Measurements from ENCODE around the gene CEP57. TPM values are rescaled to one million over a fixed set of nuclear protein-coding genes. Genes with fewer than 3 reads are reported as not detected.
"Not testable (repeated sequence)": the region's sequence is repeated elsewhere in the genome, so short reads cannot be mapped to it uniquely, and the experiment has no call there.

CEP57 gene
- total RNA-seq, 6 experiments from 2014 or later = 25.5 to 46.2 (median 36.1) TPM

DNA sequence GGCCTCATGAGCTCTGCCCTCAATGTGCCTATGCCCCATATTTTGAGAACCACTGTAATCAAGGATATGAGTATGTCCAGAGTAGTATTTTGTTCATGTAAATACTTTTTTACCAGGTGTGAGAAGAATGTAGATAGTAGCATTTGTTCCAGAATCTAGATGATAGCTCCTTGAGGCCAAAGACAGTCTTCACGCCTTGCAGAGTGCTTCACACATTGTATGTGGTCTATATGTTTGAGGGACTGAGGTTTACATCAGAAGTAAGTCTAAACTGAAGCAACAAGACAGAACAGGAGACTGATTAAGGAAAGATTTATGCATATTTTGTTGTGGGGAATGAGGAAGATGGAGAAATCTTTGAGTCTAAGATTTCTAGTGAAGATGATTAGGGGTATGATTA is 12.5 kb downstream of the CEP57 start:
- WGBS (ENCODE audit: insufficient coverage, low coverage, low lambda C conversion rate, missing lambda C conversion rate) = 100% methylated on average over 1 of the region's 1 CpG
- intact Hi-C loops (cut with DNase I) = no loop called here
- Histone ChIP-seq H3K4me1 (peaks cover 0 to 2% (median 0%) of the 10 kb centered on the region in 4 donors), H3K36me3 (peaks cover 0 to 5% (median 0%) of the 10 kb centered on the region in 4 donors), H3K4me3 (no peak overlapping the region), H3K27me3 (no peaks in the 10 kb centered on the region), H3K9me3 (no peaks in the 10 kb centered on the region), H3K27ac (no peak overlapping the region)
- ATAC-seq (no peak), DNase-seq (no peak)
- TF ChIP-seq, protein P1, sequence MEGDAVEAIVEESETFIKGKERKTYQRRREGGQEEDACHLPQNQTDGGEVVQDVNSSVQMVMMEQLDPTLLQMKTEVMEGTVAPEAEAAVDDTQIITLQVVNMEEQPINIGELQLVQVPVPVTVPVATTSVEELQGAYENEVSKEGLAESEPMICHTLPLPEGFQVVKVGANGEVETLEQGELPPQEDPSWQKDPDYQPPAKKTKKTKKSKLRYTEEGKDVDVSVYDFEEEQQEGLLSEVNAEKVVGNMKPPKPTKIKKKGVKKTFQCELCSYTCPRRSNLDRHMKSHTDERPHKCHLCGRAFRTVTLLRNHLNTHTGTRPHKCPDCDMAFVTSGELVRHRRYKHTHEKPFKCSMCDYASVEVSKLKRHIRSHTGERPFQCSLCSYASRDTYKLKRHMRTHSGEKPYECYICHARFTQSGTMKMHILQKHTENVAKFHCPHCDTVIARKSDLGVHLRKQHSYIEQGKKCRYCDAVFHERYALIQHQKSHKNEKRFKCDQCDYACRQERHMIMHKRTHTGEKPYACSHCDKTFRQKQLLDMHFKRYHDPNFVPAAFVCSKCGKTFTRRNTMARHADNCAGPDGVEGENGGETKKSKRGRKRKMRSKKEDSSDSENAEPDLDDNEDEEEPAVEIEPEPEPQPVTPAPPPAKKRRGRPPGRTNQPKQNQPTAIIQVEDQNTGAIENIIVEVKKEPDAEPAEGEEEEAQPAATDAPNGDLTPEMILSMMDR (IDR thresholded peaks at IDR 0.05) = no peak
- TF ChIP-seq POLR2A (IDR thresholded peaks at IDR 0.05) = no peak

DNA sequence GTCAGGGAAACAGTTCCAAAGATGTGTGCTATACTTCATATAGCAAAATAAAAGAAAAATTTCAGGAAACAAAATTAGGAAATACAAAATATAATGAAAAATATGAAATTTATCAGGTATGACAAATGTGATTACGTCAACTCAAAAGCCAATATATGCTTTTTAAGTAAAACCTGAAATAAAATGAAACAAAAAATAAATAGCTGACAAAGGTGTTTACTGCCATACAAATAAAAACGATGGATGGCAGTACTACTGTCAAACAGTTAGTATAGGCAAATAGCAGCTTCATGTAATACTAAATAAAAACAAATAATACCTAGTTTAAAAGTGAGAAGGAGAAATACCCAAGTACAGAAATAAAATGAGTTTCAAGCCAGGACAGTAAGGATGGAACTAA is 13.7 kb downstream of the CEP57 start:
- Histone ChIP-seq H3K4me3 (no peak overlapping the region), H3K9me3 (no peaks in the 10 kb centered on the region), H3K27me3 (no peaks in the 10 kb centered on the region), H3K4me1 (peaks cover 0 to 2% (median 0%) of the 10 kb centered on the region in 4 donors), H3K36me3 (peaks cover 0 to 5% (median 0%) of the 10 kb centered on the region in 4 donors), H3K27ac (no peak overlapping the region)
- intact Hi-C loops (cut with DNase I) = no loop called here
- TF ChIP-seq, protein P1 (IDR thresholded peaks at IDR 0.05) = no peak
- no peak for TF ChIP-seq POLR2A (IDR thresholded peaks at IDR 0.05)
- DNase-seq (no peak), ATAC-seq (no peak)
- 100% methylated on average over 2 of the region's 2 CpGs for WGBS (ENCODE audit: insufficient coverage, low coverage, low lambda C conversion rate, missing lambda C conversion rate)

DNA sequence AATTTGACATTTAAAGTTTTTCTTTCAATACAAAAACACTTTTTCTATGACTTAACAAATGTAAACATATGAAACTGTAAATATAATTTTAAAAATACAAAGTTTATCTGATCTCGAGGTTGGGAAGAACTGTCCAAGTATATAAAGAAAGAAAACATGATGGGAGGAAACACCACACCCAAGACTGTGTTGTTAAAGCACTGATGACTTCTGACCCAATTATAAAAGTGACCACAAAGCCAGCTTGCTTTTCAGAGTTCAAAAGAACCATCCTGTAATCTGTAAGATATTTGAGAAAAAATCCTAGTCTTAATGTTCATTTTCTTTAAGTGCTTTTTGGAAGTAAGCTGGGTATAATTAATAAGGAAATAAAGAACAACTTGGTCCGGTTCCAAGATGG is 15.6 kb downstream of the CEP57 start:
- WGBS (ENCODE audit: insufficient coverage, low coverage, low lambda C conversion rate, missing lambda C conversion rate) = 66% methylated on average over 2 of the region's 2 CpGs
- intact Hi-C loops (cut with DNase I) = no loop called here
- no peak overlapping the region for H3K27ac ChIP-seq
- no peaks in the 10 kb centered on the region for H3K27me3 ChIP-seq
- TF ChIP-seq, protein P1 (IDR thresholded peaks at IDR 0.05) = no peak
- ATAC-seq (no peak), DNase-seq (no peak)
- no peaks in the 10 kb centered on the region for H3K9me3 ChIP-seq
- peaks cover 0 to under 1% (median 0%) of the 10 kb centered on the region in 4 donors for H3K4me1 ChIP-seq
- H3K36me3 ChIP-seq = no peaks in the 10 kb centered on the region
- H3K4me3 ChIP-seq = no peak overlapping the region

DNA sequence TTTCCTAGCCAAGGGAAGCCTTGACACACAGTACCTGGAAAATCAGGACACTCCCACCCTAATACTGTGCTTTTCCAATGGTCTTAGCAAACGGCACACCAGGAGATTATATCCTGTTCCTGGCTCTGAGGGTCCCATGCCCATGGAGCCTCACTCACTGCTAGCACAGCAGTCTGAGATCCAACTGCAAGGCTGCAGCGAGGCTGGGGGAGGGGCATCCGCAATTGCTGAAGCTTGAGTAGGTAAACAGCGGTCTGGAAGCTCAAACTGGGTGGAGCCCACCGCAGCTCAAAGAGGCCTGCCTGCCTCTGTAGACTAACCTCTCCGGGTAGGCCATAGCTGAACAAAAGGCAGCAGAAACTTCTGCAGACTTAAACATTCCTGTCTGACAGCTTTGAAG is 16.2 kb downstream of the CEP57 start:
- no CpG with 5 or more reads among the region's 6 CpGs for WGBS (ENCODE audit: insufficient coverage, low coverage, low lambda C conversion rate, missing lambda C conversion rate)

DNA sequence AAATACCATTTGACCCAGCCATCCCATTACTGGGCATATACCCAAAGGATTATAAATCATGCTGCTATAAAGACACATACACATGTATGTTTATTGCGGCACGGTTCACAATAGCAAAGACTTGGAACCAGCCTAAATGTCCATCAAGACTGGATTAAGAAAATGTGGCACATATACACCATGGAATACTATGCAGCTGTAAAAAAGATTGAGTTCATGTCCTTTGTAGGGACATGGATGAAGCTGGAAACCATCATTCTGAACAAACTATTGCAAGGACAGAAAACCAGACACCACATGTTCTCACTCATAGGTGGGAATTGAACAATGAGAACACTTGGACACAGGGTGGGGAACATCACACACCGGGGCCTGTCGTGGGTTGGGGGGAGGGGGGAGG is 20.8 kb downstream of the CEP57 start:
- H3K9me3 ChIP-seq; DNase-seq; H3K36me3 ChIP-seq; ATAC-seq; intact Hi-C loops (cut with DNase I); H3K27me3 ChIP-seq; H3K27ac ChIP-seq; H3K4me3 ChIP-seq; H3K4me1 ChIP-seq: not testable (repeated sequence)
- 100% methylated on average over 4 of the region's 4 CpGs for WGBS (ENCODE audit: insufficient coverage, low coverage, low lambda C conversion rate, missing lambda C conversion rate)

More for the DNA sequence above, 16.2 kb downstream of the CEP57 start:
- ATAC-seq; intact Hi-C loops (cut with DNase I); H3K9me3 ChIP-seq; H3K36me3 ChIP-seq; H3K4me1 ChIP-seq; DNase-seq; H3K4me3 ChIP-seq; H3K27me3 ChIP-seq; H3K27ac ChIP-seq: not testable (repeated sequence)

DNA sequence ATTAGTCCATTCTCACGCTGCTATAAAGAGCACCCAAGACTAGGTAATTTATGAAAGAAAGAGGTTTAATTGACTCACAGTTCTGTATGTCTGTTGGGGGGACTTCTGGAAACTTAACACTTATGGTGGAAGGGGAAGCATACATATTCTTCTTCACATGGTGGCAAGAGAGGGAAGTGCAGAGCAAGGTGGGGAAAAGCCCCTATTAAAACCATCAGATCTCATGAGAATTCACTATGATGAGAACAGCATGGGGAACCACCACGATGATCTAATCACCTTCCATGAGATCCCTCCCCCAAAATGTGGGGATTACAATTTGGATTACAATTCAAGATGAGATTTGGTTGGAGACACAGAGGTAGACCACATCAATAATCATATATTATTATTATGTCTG is 25.7 kb downstream of the CEP57 start:
- ATAC-seq (no peak), DNase-seq (no peak)
- TF ChIP-seq POLR2A (IDR thresholded peaks at IDR 0.05) = no peak
- TF ChIP-seq, protein P1 (IDR thresholded peaks at IDR 0.05) = no peak
- Histone ChIP-seq H3K4me3 (no peak overlapping the region), H3K36me3 (peaks cover 0 to 22% (median 4%) of the 10 kb centered on the region in 4 donors), H3K9me3 (no peaks in the 10 kb centered on the region), H3K4me1 (no peaks in the 10 kb centered on the region), H3K27me3 (no peaks in the 10 kb centered on the region), H3K27ac (no peak overlapping the region)
- intact Hi-C loops (cut with DNase I) = no loop called here
- 81% methylated on average over 1 of the region's 2 CpGs for WGBS (ENCODE audit: insufficient coverage, low coverage, low lambda C conversion rate, missing lambda C conversion rate)

Data from right lobe of liver (tissue), 6 donors.